ENCODE results near the gene POLR3E.

The POLR3E gene

GRCh38 chr16:22272870-22273650 is 24.1 kb upstream of the POLR3E start:
- H3K4me1 Mint-ChIP-seq (ENCODE audit: low read depth) = no peaks in the 10 kb centered on the region
- intact Hi-C loops (cut with micrococcal nuclease) = loop anchor here (10.0 kb wide), 1 partner anchor 298 kb away; no protein-coding TSS in a partner anchor
- no peaks in the 10 kb centered on the region for H3K27me3 Mint-ChIP-seq
- H3K9me3 Mint-ChIP-seq = no peaks in the 10 kb centered on the region
- no peak overlapping the region for H3K4me3 Mint-ChIP-seq
- peaks cover 97% of the 10 kb centered on the region for H3K36me3 Mint-ChIP-seq (ENCODE audit: low read depth)
- no peak overlapping the region for H3K27ac Mint-ChIP-seq

- H3K36me3 Mint-ChIP-seq (ENCODE audit: low read depth) = peaks cover 97% of the 10 kb centered on the region
- H3K27ac Mint-ChIP-seq = no peak overlapping the region
- no peak overlapping the region for H3K4me3 Mint-ChIP-seq
- intact Hi-C loops (cut with micrococcal nuclease) = loop anchor here (10.0 kb wide), 1 partner anchor 300 kb away; no protein-coding TSS in a partner anchor
- H3K27me3 Mint-ChIP-seq = no peaks in the 10 kb centered on the region
- no peaks in the 10 kb centered on the region for H3K9me3 Mint-ChIP-seq
- no peaks in the 10 kb centered on the region for H3K4me1 Mint-ChIP-seq (ENCODE audit: low read depth)
These were observed 22.3 kb upstream of the POLR3E start for GRCh38 chr16:22274916-22275315.

DNA sequence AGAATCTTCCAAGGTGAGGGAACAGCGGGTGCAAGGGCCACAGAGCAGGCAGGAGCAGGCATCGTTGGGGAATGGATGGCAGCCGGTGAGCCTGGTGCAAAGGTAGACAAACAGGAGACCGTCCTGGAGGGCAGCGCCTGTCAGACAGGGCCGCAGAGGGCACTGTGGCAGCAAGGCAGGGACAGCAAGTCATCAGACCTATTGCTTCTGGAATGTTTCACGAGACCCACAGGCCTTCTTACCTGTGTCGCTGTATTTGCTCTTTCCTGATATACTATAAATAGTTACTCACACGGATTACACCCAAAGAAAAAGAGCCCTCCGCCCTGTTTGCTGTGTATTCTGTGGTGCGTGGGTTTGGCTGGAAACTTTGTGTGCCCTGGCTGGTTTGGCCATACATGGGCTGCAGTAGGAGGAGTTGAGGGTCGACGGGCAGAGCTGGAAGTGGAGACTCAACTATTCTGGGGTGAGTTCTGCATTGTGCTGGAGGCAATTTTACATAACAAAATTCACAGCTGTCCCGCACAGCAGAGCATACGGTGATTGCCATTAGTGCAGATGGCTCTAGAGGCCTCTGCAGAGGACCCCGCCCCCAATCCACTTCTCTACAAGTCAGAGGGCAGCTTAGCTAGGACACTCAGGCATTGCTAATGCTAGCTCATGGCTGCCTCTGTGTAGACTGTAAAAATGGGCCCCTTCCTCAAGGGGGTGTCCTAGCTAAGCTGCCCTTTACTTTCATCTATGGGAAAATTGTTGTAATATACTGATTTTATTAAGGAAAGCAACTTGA is 18.6 kb upstream of the POLR3E start:
- Mint-ChIP-seq H3K36me3 (ENCODE audit: low read depth) (peaks cover 97% of the 10 kb centered on the region), H3K9me3 (no peaks in the 10 kb centered on the region), H3K27ac (no peak overlapping the region), H3K4me1 (ENCODE audit: low read depth) (no peaks in the 10 kb centered on the region), H3K27me3 (no peaks in the 10 kb centered on the region), H3K4me3 (no peak overlapping the region)
- intact Hi-C loops (cut with micrococcal nuclease) = loop anchor here (10.0 kb wide), 1 partner anchor 304 kb away; no protein-coding TSS in a partner anchor

DNA sequence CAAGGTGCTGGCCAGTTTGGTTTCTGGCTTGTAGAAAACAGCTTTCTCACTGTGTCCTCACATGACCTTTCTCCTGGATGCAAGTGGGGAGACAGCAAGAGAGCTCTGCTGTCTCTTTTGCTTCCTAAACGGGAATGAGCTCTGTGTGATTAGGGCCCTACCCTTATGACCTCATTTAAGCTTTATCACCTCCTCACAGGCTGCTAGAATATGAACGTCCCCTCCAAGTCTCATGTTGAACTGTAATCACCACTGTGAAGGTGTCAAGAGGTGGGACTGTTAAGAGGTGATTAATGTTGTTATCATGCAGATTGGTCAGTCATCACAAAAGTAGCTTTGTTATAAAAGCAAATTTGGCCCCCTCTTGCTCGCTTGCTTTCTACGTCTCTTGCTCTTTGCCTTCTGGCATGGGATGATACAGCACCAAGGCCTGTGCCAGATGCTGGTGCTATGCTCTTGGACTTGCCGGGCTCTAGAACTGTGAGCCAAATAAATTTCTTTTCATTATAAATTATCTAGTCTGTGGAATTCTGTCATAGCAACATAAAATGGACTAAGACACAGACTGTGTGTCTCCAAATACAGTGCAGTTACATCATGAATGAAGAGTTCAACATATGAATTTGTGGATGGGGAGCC is 14.8 kb upstream of the POLR3E start:
- Mint-ChIP-seq H3K4me1 (ENCODE audit: low read depth) (no peaks in the 10 kb centered on the region), H3K9me3 (no peaks in the 10 kb centered on the region), H3K36me3 (ENCODE audit: low read depth) (peaks cover 99% of the 10 kb centered on the region), H3K27ac (no peak overlapping the region), H3K27me3 (no peaks in the 10 kb centered on the region), H3K4me3 (no peak overlapping the region)
- intact Hi-C loops (cut with micrococcal nuclease) = no loop called here

- intact Hi-C loops (cut with micrococcal nuclease) = no loop called here
- no peak overlapping the region for H3K27ac Mint-ChIP-seq
- peaks cover 81% of the 10 kb centered on the region for H3K36me3 Mint-ChIP-seq (ENCODE audit: low read depth)
- no peak overlapping the region for H3K4me3 Mint-ChIP-seq
- no peaks in the 10 kb centered on the region for H3K9me3 Mint-ChIP-seq
- H3K27me3 Mint-ChIP-seq = no peaks in the 10 kb centered on the region
- H3K4me1 Mint-ChIP-seq (ENCODE audit: low read depth) = no peaks in the 10 kb centered on the region
These were observed 12.6 kb upstream of the POLR3E start for GRCh38 chr16:22284637-22285036.

DNA sequence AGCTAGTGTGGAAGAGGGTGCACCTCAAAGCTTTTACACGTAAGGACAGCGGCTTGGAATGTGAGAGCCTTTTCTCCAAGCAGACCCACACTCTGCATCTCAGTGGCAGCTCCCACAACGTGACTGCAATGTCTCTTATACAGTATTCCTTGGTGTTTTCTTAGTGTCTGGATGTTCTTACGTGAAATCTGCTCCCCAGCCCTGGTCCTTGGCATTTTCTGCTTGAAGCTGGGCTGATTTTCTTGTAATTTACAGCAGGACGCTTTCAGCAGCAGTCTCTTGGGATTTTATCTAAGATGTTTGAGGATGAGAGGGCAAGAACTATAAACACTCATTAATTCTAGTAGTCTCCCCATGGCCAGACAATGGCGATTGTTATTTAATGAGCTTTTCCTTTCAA is 12.1 kb upstream of the POLR3E start:
- Mint-ChIP-seq H3K4me3 (no peak overlapping the region), H3K27ac (no peak overlapping the region), H3K9me3 (no peaks in the 10 kb centered on the region), H3K4me1 (ENCODE audit: low read depth) (no peaks in the 10 kb centered on the region), H3K27me3 (no peaks in the 10 kb centered on the region), H3K36me3 (ENCODE audit: low read depth) (peaks cover 76% of the 10 kb centered on the region)
- intact Hi-C loops (cut with micrococcal nuclease) = no loop called here

GRCh38 chr16:22291020-22291419 is 6.2 kb upstream of the POLR3E start:
- no peak overlapping the region for H3K27ac Mint-ChIP-seq
- peaks cover under 1% of the 10 kb centered on the region for H3K4me1 Mint-ChIP-seq (ENCODE audit: low read depth)
- no peaks in the 10 kb centered on the region for H3K9me3 Mint-ChIP-seq
- intact Hi-C loops (cut with micrococcal nuclease) = no loop called here
- no peak overlapping the region for H3K4me3 Mint-ChIP-seq
- H3K27me3 Mint-ChIP-seq = no peaks in the 10 kb centered on the region
- H3K36me3 Mint-ChIP-seq (ENCODE audit: low read depth) = peaks cover 17% of the 10 kb centered on the region

GRCh38 chr16:22291860-22292318 is 5.3 kb upstream of the POLR3E start:
- H3K27me3 Mint-ChIP-seq = no peaks in the 10 kb centered on the region
- no peak overlapping the region for H3K4me3 Mint-ChIP-seq
- H3K36me3 Mint-ChIP-seq (ENCODE audit: low read depth) = peaks cover 9% of the 10 kb centered on the region
- no peak overlapping the region for H3K27ac Mint-ChIP-seq
- no peaks in the 10 kb centered on the region for H3K9me3 Mint-ChIP-seq
- intact Hi-C loops (cut with micrococcal nuclease) = no loop called here
- peaks cover 8% of the 10 kb centered on the region for H3K4me1 Mint-ChIP-seq (ENCODE audit: low read depth)

DNA sequence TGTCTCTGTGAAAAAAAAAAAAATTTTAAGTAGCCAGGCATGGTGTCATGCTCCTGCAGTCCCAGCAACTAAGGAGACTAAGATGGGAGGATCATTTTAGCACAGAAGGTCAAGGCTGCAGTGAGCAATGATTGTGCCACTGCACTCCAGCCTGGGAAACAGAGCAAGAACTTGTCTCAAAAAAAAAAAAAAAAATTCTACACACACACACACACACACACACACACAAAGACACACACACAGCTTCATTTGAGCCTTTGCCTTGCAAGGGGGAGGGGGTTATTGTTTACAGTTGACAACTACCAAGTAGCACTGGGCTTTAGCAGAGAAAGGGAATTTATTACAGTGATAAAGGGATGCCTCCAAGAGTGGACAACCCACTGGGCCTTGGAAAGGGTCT is 4.9 kb upstream of the POLR3E start:
- no peak overlapping the region for H3K4me3 Mint-ChIP-seq
- intact Hi-C loops (cut with micrococcal nuclease) = no loop called here
- peaks cover 8% of the 10 kb centered on the region for H3K4me1 Mint-ChIP-seq (ENCODE audit: low read depth)
- H3K36me3 Mint-ChIP-seq (ENCODE audit: low read depth) = peaks cover 7% of the 10 kb centered on the region
- H3K27me3 Mint-ChIP-seq = no peaks in the 10 kb centered on the region
- no peaks in the 10 kb centered on the region for H3K9me3 Mint-ChIP-seq
- H3K27ac Mint-ChIP-seq = no peak overlapping the region

- H3K27me3 Mint-ChIP-seq = no peaks in the 10 kb centered on the region
- H3K4me3 Mint-ChIP-seq = no peak overlapping the region
- peaks cover 16% of the 10 kb centered on the region for H3K4me1 Mint-ChIP-seq (ENCODE audit: low read depth)
- H3K36me3 Mint-ChIP-seq (ENCODE audit: low read depth) = peaks cover 9% of the 10 kb centered on the region
- intact Hi-C loops (cut with micrococcal nuclease) = no loop called here
- H3K9me3 Mint-ChIP-seq = no peaks in the 10 kb centered on the region
- H3K27ac Mint-ChIP-seq = no peak overlapping the region
These were observed 3.8 kb upstream of the POLR3E start for GRCh38 chr16:22293137-22294106.

GRCh38 chr16:22296225-22297113 is 740 bp upstream of the POLR3E start:
- H3K9me3 Mint-ChIP-seq = no peaks in the 10 kb centered on the region
- intact Hi-C loops (cut with micrococcal nuclease) = loop anchor here (1.0 kb wide), 2 partner anchors 89 to 106 kb away; no protein-coding TSS in a partner anchor
- peaks cover 24% of the 10 kb centered on the region for H3K36me3 Mint-ChIP-seq (ENCODE audit: low read depth)
- peaks cover 41% of the 10 kb centered on the region for H3K4me1 Mint-ChIP-seq (ENCODE audit: low read depth)
- peak overlapping the region; percentile 95 for H3K4me3 Mint-ChIP-seq
- H3K27ac Mint-ChIP-seq = peak overlapping the region; percentile 94
- no peaks in the 10 kb centered on the region for H3K27me3 Mint-ChIP-seq
